OCI-LY7 (cell line): ENCODE measurements around the gene SRGAP2B.
"Not testable (repeated sequence)": the region's sequence is repeated elsewhere in the genome, so short reads cannot be mapped to it uniquely, and the experiment has no call there.

Source experiments
- EZH2phosphoT487 ChIP-seq: fragments of 200-600 bp; sonication (generic); IDR thresholded peaks from 2 replicates; pipeline ENCODE4 v1.6.1; 2018; ENCODE audit warnings: low read depth, borderline replicate concordance, mild to moderate bottlenecking, mixed run types, antibody characterized with exemption, low read length, moderate library complexity, mixed read lengths
- TF ChIP-seq, protein P1 (sequence below): fragments of 200-600 bp; sonication (generic); conservative IDR thresholded peaks from 2 replicates; pipeline ENCODE4 v1.5.1; 2014; ENCODE audit warnings: mild to moderate bottlenecking, antibody characterized with exemption, low read length, moderate library complexity, mixed read lengths

- TF ChIP-seq, protein P1, sequence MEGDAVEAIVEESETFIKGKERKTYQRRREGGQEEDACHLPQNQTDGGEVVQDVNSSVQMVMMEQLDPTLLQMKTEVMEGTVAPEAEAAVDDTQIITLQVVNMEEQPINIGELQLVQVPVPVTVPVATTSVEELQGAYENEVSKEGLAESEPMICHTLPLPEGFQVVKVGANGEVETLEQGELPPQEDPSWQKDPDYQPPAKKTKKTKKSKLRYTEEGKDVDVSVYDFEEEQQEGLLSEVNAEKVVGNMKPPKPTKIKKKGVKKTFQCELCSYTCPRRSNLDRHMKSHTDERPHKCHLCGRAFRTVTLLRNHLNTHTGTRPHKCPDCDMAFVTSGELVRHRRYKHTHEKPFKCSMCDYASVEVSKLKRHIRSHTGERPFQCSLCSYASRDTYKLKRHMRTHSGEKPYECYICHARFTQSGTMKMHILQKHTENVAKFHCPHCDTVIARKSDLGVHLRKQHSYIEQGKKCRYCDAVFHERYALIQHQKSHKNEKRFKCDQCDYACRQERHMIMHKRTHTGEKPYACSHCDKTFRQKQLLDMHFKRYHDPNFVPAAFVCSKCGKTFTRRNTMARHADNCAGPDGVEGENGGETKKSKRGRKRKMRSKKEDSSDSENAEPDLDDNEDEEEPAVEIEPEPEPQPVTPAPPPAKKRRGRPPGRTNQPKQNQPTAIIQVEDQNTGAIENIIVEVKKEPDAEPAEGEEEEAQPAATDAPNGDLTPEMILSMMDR: not testable (repeated sequence)
- not testable (repeated sequence) for TF ChIP-seq EZH2phosphoT487
Observed at GRCh38 chr1:145074021-145074559, 21.0 kb downstream of the SRGAP2B start.
